ENCODE results near the gene LIMCH1.
"Not testable (repeated sequence)": the region's sequence is repeated elsewhere in the genome, so short reads cannot be mapped to it uniquely, and the experiment has no call there.

LIMCH1 gene

DNA sequence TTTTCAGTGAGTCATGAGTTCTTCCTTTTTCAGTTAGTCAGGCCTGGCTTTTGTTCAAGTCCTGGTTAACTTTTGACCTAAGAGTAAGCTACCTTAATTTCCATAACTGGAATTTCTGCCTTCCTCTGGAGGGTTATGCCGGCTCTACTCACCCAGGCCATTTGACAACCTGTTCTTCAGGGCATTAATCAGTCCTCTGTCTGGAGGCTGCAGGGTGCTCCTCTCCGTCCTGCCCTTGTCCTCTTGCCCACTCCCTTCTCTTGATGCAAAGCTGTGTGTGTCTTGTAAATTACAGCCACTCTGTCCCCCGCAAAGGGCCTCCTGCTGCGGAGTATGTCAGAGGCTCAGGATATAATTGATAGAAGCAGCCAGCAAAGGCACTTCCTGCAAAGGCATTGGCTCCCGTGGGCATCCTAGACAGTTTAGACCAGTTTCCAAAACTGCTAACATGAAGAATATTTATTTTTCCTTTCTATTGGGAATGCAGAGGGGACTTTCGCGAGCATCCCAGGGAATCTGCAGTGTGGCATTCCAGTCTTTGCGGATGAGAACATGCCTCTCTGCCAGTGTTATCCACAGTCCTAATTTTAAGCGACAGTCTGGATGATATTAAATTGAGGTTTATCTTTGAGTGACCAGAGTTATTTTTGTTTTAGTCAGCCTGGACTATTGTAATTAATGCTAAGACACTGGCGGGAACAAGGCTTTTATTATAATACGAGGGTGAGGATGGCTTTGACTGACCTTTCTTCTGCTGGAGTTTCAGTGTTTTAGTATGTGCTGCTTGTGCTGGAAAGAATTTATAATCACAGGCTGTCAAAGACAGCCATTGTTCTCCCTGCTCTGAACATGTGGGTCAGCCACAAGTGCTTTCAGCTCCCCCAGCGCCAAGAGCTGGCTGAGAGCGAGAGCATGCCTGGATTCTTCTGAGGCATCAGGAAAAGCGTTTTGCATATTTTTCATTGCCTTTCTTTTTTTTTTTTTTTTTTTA, 74.2 kb downstream of the LIMCH1 start:
- no peak for DNase-seq

DNA sequence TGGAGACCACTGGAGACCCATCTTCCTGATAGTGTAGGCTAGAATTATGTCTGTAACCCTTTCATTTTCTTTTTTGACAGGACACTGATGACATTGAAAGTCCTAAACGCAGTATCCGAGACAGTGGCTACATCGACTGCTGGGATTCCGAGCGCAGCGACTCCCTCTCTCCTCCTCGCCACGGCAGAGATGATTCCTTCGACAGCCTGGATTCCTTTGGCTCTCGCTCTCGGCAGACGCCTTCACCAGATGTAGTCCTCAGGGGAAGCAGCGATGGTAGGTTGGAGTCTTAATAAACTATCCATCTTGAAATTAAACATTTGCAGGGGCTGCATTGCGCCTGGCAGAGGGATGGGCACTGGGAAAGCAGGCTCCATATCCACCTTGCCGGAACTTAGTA, 75.4 kb downstream of the LIMCH1 start:
- no peak for DNase-seq

GRCh38 chr4:41613821-41614220, 75.9 kb downstream of the LIMCH1 start:
- no peak for DNase-seq

- DNase-seq = no peak
Observed at GRCh38 chr4:41614519-41614918, 76.6 kb downstream of the LIMCH1 start.

- no peak for DNase-seq
Observed at GRCh38 chr4:41619161-41619560, 81.2 kb downstream of the LIMCH1 start.

- DNase-seq = no peak
Observed at GRCh38 chr4:41620594-41621256, 82.8 kb downstream of the LIMCH1 start.

DNA sequence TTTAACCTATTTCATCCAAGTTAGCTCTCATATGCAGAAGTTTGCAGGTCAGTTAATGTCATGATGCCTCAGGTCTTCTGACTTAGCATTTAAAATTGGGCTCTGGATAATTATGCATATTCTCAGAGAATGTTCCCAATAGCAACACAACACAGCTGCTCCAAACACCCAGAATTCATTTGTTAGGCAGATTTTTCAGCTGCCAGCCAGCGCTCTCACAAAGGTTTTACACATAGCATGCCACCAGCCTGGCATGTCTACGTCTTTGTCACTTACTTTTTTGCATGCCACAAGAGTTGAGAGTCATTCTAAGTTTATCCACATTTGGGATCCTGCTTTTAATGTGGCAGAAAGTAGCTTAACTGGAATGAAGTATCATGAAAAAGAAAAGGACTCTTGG, 84.8 kb downstream of the LIMCH1 start:
- no peak for DNase-seq

- no peak for DNase-seq
Observed at GRCh38 chr4:41624765-41625164, 86.8 kb downstream of the LIMCH1 start.

GRCh38 chr4:41625531-41625930, 87.6 kb downstream of the LIMCH1 start:
- no peak for DNase-seq

DNA sequence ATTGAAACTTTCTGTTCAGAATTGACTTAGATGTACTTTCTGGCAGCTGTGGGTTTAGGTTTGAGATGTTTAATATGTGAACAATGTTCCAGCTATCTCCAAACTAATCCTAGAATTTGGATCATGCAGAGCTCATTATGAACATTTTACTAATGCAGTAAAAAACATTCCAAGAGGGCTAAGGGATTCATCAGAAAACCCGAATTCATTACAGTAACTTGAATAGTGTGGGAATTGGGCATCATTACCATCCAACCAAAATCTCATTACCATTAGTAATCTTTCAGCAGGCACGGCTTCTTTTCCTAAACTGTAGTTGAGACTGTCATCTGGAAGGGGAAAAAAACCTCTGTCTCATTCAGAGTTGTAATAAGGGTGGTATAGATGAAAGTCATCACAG, 91.0 kb downstream of the LIMCH1 start:
- DNase-seq = no peak

DNA sequence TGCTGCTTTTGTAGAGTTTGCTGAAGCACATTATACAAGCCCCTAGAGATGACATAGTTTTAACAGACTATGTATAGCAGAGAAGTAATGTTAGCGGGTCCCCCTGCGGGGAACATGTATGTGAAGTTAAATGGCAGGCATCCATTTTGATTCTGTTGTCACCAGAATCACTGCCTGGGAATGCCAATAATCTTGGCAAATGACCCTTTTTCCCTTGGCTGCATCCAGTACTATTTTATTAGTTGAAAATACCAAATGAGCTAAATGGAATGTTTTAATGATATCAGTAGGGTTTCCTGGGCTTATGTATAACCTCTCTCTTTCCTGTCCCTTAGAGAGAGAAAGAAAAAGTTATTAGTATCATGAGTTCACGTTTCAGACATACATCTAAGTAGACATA, 93.6 kb downstream of the LIMCH1 start:
- no peak for DNase-seq

GRCh38 chr4:41632481-41633073, 94.6 kb downstream of the LIMCH1 start:
- DNase-seq = no peak

DNA sequence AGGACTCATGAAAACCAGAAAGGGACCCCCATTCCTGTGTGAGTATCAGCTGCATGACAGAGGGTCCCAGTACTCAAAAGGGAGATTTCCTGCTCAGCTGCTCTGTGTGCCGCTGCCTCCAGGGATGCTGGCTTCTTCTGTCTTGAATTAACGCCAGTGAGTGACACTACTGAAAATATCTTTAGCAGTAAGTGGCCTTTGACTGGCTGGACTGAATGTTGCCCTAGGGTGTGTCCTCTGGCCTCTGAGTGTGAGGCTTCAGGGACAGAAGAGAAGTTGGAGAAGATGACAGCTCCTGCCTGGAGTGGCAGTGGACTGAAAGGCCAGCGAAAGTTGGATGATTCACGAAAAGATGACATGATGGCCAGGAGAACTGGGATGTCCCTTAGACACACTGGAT, 95.4 kb downstream of the LIMCH1 start:
- no peak for DNase-seq

DNA sequence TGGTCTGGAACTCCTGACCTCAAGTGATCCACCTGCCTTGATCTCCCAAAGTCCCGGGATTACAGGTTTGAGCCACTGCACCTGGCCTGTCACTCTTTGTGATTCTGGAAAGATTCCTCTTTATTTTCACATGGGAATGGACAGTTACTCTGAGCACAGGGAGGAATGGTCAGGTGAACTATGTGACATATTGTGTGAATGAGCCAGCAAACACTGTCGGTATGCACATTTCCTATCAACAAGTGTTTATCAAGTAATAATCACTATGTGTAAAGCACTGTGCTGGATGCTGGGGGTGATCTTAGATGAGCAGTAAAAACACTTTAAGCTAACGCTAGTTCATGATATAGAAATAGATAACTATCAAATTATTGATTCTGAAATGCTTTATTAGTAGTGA, 97.5 kb downstream of the LIMCH1 start:
- DNase-seq = no peak

- DNase-seq = no peak
Observed at GRCh38 chr4:41638203-41638602, 100.2 kb downstream of the LIMCH1 start.

DNA sequence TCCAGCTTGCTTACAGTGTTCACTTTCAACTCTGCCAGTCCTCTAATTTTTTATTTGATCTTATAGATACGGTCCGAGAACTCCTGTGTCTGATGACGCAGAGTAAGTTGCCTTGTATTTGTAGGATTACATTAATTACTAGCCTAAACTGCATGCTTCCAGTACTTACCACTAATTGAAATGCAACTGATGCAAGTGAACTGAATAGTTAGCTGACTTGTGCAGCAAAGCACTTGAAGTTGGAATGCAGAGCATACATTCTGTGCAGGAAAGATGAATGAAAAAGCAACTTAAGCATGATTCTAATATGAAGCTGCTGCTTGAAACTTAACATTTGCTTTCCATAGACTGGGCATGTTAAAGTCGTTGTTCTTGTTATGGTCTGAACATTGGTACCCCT, 100.9 kb downstream of the LIMCH1 start:
- no peak for DNase-seq

GRCh38 chr4:41639291-41639690, 101.3 kb downstream of the LIMCH1 start:
- DNase-seq = no peak

GRCh38 chr4:41640906-41641305, 102.9 kb downstream of the LIMCH1 start:
- no peak for DNase-seq

DNA sequence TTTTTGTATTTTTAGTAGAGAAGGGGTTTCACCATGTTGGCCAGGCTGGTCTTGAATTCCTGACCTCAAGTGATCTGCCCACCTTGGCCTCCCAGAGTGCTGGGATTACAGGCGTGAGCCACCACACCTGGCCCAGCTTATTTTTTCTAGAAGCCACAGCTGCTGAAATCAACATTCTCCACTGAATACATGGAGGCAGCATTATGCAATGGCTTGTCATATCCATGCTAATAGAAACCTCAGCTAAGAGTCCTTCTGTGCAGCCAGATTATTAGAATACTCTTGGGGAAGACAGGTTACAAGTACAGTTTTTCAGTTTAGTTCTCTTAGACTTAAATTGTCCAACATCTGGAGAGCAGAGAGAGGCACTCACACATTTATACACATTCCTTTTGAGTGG, 104.8 kb downstream of the LIMCH1 start:
- not testable (repeated sequence) for DNase-seq

DNA sequence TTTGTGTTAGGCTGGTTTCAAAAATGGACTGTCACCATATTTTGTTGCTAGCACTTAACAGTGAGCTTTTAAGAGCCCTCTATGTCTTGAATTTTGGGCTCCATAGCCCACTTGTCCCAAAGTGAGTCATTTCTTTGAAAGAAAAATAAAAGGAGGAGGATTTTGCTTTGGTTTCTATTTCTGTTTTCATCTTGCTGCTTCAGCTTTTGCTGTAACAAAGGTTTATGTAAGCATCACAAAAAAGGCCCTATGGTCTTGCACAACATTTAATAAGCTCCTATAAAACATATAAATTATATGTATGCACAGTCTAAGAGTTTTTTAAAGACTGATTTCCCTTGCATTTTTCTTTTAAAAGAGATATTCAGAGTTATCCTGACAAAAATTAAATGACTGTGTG, 105.4 kb downstream of the LIMCH1 start:
- DNase-seq = no peak

DNA sequence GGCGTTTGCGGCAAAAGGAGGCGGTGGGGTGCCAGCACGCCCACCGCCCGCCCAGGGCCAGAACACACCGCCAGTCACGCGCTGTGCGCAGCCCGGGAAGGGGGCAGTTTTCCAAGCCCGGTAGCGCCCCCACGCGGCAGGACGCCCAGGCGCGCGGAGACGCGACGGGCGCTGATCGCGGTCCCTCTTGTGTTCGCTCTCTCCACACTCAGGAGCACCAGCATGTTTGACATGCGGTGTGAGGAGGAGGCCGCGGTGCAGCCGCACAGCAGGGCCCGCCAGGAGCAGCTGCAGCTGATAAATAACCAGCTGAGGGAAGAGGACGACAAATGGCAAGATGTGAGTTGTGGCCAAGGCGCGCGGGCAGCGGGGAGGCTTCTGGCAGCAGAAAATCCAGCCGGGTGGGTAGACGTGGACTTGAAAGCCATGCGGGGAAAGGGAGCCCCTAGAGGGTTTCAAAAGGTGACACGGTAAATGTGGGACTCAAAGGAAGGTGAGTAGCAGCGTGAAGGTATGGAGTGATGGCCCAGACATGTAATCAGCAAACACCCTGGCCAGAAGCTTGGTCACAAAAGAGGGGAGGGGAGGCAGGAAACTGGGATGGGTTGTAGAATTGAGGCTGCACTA, 106.4 kb downstream of the LIMCH1 start:
- DNase-seq = no peak

DNA sequence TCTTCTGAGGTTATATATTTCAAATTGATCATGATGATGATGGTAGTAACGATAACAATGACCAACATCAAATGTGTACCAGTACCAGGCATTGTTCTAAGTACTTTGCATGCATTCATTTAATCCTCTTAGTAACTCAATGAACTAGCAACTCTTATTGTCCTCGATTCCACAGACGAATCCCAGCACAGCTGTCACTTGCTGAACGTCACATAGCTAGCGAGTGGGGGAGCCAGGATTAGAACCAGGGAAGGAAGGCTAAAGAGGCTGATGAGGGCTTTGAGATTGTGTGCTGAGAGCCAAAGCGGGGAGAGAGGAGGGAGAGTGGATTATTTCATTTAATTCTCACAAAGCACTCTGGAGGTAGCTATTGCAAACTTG, 106.9 kb downstream of the LIMCH1 start:
- no peak for DNase-seq

DNA sequence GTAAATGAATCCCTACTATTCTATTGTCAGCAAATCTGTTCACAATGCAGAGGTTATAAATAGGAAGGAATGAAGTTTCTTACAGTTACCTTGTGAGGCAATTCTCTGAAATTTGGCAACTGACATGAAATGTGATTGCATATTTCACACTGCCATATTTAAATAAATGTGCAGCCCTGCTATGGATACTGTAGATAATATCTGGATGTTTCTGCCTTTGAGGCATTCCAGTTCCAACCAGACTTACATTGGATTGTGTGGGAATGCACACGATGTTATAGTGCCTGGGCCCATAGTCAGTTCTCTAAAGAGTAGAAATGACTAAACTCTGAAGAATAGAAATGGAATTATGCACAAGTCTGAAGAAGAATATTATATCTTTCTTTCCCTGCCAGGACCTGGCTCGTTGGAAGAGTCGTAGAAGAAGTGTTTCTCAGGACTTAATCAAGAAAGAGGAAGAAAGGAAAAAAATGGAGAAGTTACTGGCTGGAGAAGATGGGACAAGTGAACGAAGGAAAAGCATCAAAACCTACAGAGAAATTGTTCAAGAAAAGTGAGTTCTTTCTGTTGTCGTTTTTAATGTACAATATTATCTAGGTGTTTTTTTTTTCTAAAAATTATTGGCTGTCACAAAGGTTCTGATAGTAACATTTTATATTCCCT, 107.9 kb downstream of the LIMCH1 start:
- no peak for DNase-seq

All from NCI-H2171 (cell line).